Stimulated activated naive B cell treated with anti-CD40 and anti-IgM and Interleukin-4, amounts not matched to agents 10 μg/mL and 1 μg/mL and 100 μg/mL, for 72 hours (primary cell): ENCODE measurements around the gene ALK.

Experiments
- ATAC-seq, 2 donors: fragments of 150-1000 bp; cut with Tn5 transposase; replicated peaks; 2 replicates each; pipeline ENCODE4 v1.10.0; 2021; ENCODE audit warnings: moderate library complexity in 1 of 2
- DNase-seq: peaks from one replicate; pipeline ENCODE4 v3.0.0; 2021
- H3K27ac Mint-ChIP-seq: one replicate; pipeline ENCODE4 v1.8.0; 2022; ENCODE audit warnings: mild to moderate bottlenecking, mixed read lengths
- H3K27me3 Mint-ChIP-seq, 2 donors: one replicate each; pipeline ENCODE4 v1.8.0; 2022; ENCODE audit warnings: mixed read lengths in 2 of 2
- H3K36me3 Mint-ChIP-seq, 2 donors: one replicate each; pipeline ENCODE4 v1.8.0; 2022; ENCODE audit warnings: mixed read lengths in 2 of 2, mild to moderate bottlenecking in 1 of 2
- H3K4me1 Mint-ChIP-seq, 2 donors: one replicate each; pipeline ENCODE4 v1.8.0; 2022; ENCODE audit warnings: mixed read lengths in 2 of 2, mild to moderate bottlenecking in 1 of 2
- H3K4me3 Mint-ChIP-seq, 2 donors: one replicate each; pipeline ENCODE4 v1.8.0; 2022; ENCODE audit warnings: mild to moderate bottlenecking in 2 of 2, mixed read lengths in 2 of 2, moderate library complexity in 1 of 2
- H3K9me3 Mint-ChIP-seq, 2 donors: one replicate each; pipeline ENCODE4 v1.8.0; 2022; ENCODE audit warnings: mixed read lengths in 2 of 2, mild to moderate bottlenecking in 1 of 2

Gene ALK

DNA sequence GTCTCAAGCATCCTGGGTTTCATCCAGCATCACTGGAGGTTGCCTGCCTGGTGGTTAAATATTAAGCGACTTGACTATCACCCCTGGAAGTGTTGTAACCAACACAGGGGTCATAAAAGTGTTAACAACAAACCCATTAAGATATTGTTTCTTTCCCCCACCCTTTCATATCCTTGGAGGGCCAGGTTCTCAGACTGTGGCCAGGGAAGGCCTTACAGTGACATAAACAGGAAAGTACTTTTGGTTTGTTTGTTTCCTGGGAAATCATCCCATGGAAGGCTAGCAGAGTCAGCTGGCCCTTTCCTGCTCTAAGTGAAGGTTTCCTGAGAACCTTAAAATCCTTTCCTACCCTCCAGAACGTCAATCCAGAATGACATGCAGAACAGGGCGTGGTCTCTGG lies 645.2 kb downstream of the ALK start:
- H3K9me3 Mint-ChIP-seq: peaks cover 0 to 6% of the 10 kb centered on the region in 2 donors
- H3K36me3 Mint-ChIP-seq: no peaks in the 10 kb centered on the region
- ATAC-seq: no peak
- H3K4me3 Mint-ChIP-seq: no peak overlapping the region
- no peak for DNase-seq
- no peak overlapping the region for H3K27ac Mint-ChIP-seq
- H3K4me1 Mint-ChIP-seq: no peaks in the 10 kb centered on the region
- H3K27me3 Mint-ChIP-seq: peaks cover 28 to 36% of the 10 kb centered on the region in 2 donors

DNA sequence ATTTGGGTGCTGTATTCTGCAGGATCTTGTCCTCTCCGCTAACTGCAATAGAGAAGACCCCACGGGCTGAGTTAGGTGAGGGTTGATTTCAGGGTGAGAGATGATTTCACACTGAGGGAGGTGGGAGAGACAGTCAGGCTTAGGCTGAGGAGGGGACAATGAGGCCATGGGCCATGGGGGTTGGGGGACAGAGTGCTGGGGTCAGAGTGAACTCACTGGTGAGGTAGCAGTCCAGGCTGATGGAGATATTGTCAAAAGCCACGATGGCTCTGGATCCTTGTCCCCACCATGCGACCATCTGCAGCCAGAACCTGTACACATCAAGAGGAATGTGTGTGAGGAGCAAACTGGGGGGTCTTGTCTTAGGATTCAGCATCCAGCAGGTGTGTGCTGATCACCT lies 646.2 kb downstream of the ALK start:
- no peak for ATAC-seq
- Mint-ChIP-seq H3K9me3 (peaks cover 0 to 3% of the 10 kb centered on the region in 2 donors), H3K4me1 (no peaks in the 10 kb centered on the region), H3K36me3 (no peaks in the 10 kb centered on the region), H3K27me3 (peaks cover 28 to 34% of the 10 kb centered on the region in 2 donors), H3K4me3 (no peak overlapping the region), H3K27ac (no peak overlapping the region)
- DNase-seq: no peak

DNA sequence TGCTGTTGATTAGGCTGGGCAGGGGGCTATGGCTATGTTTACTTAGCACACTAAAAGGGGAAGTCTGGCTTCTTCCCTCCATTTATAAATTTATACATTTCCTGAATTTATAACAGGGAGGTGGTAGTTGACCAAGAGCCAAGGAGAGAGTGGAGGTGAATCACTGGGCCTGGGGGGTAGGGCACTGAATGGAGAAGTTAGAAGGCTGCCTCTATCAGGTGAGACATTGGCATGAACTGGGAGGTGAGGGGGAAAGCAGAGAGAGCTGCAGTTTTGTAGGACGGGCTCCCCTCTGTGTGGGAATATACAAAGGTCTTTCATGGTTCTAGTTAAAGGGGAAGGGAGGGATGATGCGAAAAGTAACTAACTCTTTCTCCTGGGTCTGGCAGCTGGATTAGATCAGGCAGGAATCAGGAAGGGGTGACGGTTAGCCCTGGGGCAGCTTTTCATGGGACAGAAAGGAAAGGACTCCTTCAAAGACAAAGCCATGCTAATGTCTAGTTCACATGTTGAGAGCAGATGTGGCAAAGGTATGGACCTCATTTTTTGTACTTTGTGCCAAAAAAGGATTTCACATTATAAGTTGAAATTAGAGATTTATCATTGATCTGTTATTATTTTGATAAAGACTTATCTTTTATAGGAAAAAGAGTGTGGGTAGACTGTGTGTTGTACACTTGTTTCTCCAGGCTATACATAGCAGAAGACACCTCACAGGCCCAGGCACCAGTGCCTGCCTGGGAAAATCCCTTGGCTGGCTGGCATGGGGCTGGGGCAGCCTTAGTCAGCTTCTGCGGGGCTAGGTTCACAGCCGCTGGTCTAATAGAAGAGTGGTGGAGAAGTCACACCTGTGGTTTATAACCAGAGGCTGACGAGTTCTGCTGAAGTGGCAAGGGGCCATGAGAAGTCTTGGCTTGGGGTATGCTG lies 647.4 kb downstream of the ALK start:
- H3K9me3 Mint-ChIP-seq: no peaks in the 10 kb centered on the region
- peaks cover 28 to 29% of the 10 kb centered on the region in 2 donors for H3K27me3 Mint-ChIP-seq
- H3K27ac Mint-ChIP-seq: no peak overlapping the region
- H3K36me3 Mint-ChIP-seq: no peaks in the 10 kb centered on the region
- H3K4me1 Mint-ChIP-seq: no peaks in the 10 kb centered on the region
- ATAC-seq (no peak), DNase-seq (no peak)
- no peak overlapping the region for H3K4me3 Mint-ChIP-seq

DNA sequence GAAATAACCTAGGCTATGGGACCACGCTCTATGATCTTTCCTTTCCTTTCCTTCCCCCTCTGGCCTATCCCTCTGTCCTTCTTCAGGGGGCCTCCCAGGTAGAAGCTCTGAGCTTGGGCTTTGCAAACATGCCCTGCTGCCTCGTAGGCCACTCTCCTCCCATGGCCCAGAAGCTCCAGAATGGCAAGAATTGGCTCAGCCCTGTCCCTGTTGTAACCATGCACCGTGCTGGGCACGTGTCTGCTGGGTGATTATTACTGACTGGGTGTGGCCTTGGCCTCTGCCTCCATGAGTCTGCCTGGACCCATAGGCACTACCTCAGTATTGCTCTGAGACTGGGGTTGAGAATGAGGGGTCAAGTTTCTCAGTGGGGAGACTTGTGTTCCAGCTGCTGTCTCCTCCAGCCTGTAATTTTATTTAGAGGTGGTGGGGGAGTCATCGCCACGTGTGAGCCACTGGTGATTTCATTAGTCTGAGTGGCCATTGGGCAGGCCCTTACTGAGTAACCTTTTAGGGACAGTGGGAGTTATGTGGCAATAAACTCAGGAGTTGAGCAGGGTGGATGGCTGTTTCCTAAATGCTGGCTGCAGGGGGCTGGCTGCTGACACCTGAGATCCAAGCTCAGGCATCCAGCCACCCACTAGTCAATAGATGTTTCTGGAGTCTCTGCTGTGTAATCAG lies 648.2 kb downstream of the ALK start:
- no peak overlapping the region for H3K4me3 Mint-ChIP-seq
- DNase-seq: no peak
- no peaks in the 10 kb centered on the region for H3K36me3 Mint-ChIP-seq

GRCh38 chr2:29272311-29272710 lies 649.1 kb downstream of the ALK start:
- peaks cover 26 to 28% of the 10 kb centered on the region in 2 donors for H3K27me3 Mint-ChIP-seq
- H3K27ac Mint-ChIP-seq: no peak overlapping the region
- H3K9me3 Mint-ChIP-seq: peaks cover 1 to 3% of the 10 kb centered on the region in 2 donors
- no peak for DNase-seq
- no peaks in the 10 kb centered on the region for H3K4me1 Mint-ChIP-seq
- H3K36me3 Mint-ChIP-seq: no peaks in the 10 kb centered on the region
- no peak for ATAC-seq
- no peak overlapping the region for H3K4me3 Mint-ChIP-seq

More for the DNA sequence above, 648.2 kb downstream of the ALK start:
- H3K9me3 Mint-ChIP-seq: no peaks in the 10 kb centered on the region
- H3K27ac Mint-ChIP-seq: no peak overlapping the region
- H3K4me1 Mint-ChIP-seq: no peaks in the 10 kb centered on the region
- H3K27me3 Mint-ChIP-seq: peaks cover 28 to 29% of the 10 kb centered on the region in 2 donors
- no peak for ATAC-seq

- ATAC-seq: no peak
- Mint-ChIP-seq H3K27ac (no peak overlapping the region), H3K4me3 (no peak overlapping the region), H3K9me3 (peaks cover 2 to 4% of the 10 kb centered on the region in 2 donors), H3K27me3 (peaks cover 17 to 19% of the 10 kb centered on the region in 2 donors), H3K4me1 (no peaks in the 10 kb centered on the region), H3K36me3 (no peaks in the 10 kb centered on the region)
- no peak for DNase-seq
These were observed 650.7 kb downstream of the ALK start for GRCh38 chr2:29270701-29271121.

DNA sequence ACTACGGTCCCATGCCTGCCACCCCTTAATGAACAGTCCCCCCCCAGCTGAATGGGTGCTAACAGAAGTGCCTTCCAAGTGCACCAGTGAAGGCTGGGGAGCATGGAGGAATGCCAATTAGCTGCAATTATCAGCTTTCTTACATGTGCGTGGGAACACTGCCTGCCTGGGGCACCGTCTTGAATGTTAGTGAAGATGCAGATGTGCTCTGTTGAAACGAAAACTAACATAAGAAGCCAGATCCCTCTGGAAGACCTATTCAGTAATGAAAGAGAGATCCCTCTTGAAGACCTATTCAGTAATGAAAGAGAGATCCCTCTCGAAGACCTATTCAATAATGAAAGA lies 651.6 kb downstream of the ALK start:
- ATAC-seq (no peak), DNase-seq (no peak)
- no peaks in the 10 kb centered on the region for H3K36me3 Mint-ChIP-seq
- peaks cover 2 to 4% of the 10 kb centered on the region in 2 donors for H3K9me3 Mint-ChIP-seq
- peaks cover 17 to 19% of the 10 kb centered on the region in 2 donors for H3K27me3 Mint-ChIP-seq
- no peak overlapping the region for H3K4me3 Mint-ChIP-seq
- no peaks in the 10 kb centered on the region for H3K4me1 Mint-ChIP-seq
- H3K27ac Mint-ChIP-seq: no peak overlapping the region

GRCh38 chr2:29269095-29269764 lies 652.2 kb downstream of the ALK start:
- DNase-seq (no peak), ATAC-seq (no peak)
- H3K4me3 Mint-ChIP-seq: no peak overlapping the region
- H3K4me1 Mint-ChIP-seq: no peaks in the 10 kb centered on the region
- peaks cover 19% of the 10 kb centered on the region in 2 donors for H3K27me3 Mint-ChIP-seq
- no peaks in the 10 kb centered on the region for H3K36me3 Mint-ChIP-seq
- H3K27ac Mint-ChIP-seq: no peak overlapping the region
- H3K9me3 Mint-ChIP-seq: peaks cover 2 to 4% of the 10 kb centered on the region in 2 donors

- no peaks in the 10 kb centered on the region for H3K36me3 Mint-ChIP-seq
- H3K27me3 Mint-ChIP-seq: peaks cover 14 to 17% of the 10 kb centered on the region in 2 donors
- H3K4me3 Mint-ChIP-seq: no peak overlapping the region
- no peak for DNase-seq
- no peak overlapping the region for H3K27ac Mint-ChIP-seq
- peaks cover 0 to 2% of the 10 kb centered on the region in 2 donors for H3K4me1 Mint-ChIP-seq
- ATAC-seq: no peak
- H3K9me3 Mint-ChIP-seq: peaks cover 2 to 9% of the 10 kb centered on the region in 2 donors
These were observed 653.7 kb downstream of the ALK start for GRCh38 chr2:29267720-29268119.

GRCh38 chr2:29263886-29264285 lies 657.5 kb downstream of the ALK start:
- H3K27ac Mint-ChIP-seq: no peak overlapping the region
- peaks cover 0 to 2% of the 10 kb centered on the region in 2 donors for H3K4me1 Mint-ChIP-seq

GRCh38 chr2:29262681-29263260 lies 658.6 kb downstream of the ALK start:
- no peak for DNase-seq
- peaks cover 2 to 9% of the 10 kb centered on the region in 2 donors for H3K9me3 Mint-ChIP-seq
- no peak overlapping the region for H3K4me3 Mint-ChIP-seq
- peaks cover 0 to 2% of the 10 kb centered on the region in 2 donors for H3K4me1 Mint-ChIP-seq
- no peaks in the 10 kb centered on the region for H3K36me3 Mint-ChIP-seq
- ATAC-seq: no peak
- H3K27me3 Mint-ChIP-seq: peaks cover 18 to 38% of the 10 kb centered on the region in 2 donors
- no peak overlapping the region for H3K27ac Mint-ChIP-seq

More at GRCh38 chr2:29263886-29264285, 657.5 kb downstream of the ALK start:
- DNase-seq: no peak
- Mint-ChIP-seq H3K4me3 (no peak overlapping the region), H3K36me3 (no peaks in the 10 kb centered on the region), H3K9me3 (peaks cover 2 to 9% of the 10 kb centered on the region in 2 donors), H3K27me3 (peaks cover 18 to 38% of the 10 kb centered on the region in 2 donors)
- ATAC-seq: no peak

DNA sequence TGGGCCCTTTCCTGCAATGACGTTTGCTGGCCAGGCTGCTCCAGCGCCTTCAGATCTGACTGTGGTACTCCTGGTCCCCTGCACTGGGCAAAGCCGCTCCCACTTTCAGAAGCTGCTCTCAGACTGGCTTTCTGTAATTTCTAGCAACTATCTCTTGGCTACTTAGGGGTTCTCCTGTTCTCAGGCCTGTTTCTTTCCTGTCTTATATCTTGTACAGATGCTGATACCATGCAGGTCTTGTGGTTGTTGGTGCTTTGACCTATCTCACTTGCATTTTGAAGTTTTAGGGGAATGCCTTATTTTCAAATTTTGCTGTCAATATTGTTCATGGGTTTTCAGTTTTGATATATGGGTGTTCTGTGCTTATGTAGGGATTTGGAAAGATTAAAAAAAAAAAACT lies 660.4 kb downstream of the ALK start:
- H3K9me3 Mint-ChIP-seq: peaks cover 0 to 4% of the 10 kb centered on the region in 2 donors
- ATAC-seq (no peak), DNase-seq (no peak)
- no peaks in the 10 kb centered on the region for H3K36me3 Mint-ChIP-seq
- H3K4me1 Mint-ChIP-seq: peaks cover 0 to 2% of the 10 kb centered on the region in 2 donors
- no peak overlapping the region for H3K27ac Mint-ChIP-seq
- H3K4me3 Mint-ChIP-seq: no peak overlapping the region
- H3K27me3 Mint-ChIP-seq: peaks cover 18 to 44% of the 10 kb centered on the region in 2 donors

DNA sequence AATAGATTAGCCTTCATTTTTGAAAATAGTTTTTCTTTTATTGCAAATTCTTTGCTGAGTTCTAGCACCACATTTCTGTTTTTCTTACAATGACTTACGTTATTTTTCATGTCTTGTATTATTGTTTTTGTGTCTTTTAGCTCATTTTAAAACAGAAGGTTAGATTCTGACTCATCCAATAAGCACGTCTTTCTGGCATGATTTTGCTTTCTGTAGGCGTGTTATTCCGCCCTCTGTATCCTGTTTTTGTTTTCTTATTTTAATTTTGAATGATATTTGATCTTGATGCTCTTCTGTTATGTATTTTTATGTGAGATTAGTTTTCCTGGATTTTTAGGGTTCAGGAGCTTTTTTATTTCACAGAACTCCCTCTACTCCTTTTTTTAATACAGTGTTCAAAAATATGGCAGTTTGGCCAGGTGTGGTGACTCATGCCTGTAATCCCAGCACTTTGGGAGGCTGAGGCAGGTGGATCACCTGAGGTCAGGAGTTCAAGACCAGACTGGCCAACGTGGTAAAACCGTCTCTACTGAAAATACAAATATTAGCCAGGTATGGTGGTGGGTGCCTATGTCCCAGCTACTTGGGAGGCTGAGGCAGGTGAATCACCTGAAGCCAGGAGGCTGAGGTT lies 661.1 kb downstream of the ALK start:
- ATAC-seq (no peak), DNase-seq (no peak)
- H3K4me1 Mint-ChIP-seq: peaks cover 0 to 2% of the 10 kb centered on the region in 2 donors
- H3K27ac Mint-ChIP-seq: no peak overlapping the region
- peaks cover 18 to 44% of the 10 kb centered on the region in 2 donors for H3K27me3 Mint-ChIP-seq
- no peaks in the 10 kb centered on the region for H3K36me3 Mint-ChIP-seq
- no peak overlapping the region for H3K4me3 Mint-ChIP-seq
- H3K9me3 Mint-ChIP-seq: peaks cover 0 to 4% of the 10 kb centered on the region in 2 donors
